ENCODE results near the gene SUCNR1. TPM values are rescaled to one million over a fixed set of nuclear protein-coding genes. Genes with fewer than 3 reads are reported as not detected.
"Not testable (repeated sequence)": the region's sequence is repeated elsewhere in the genome, so short reads cannot be mapped to it uniquely, and the experiment has no call there.

Gene SUCNR1
- total and polyA plus RNA-seq, 2 of the 4 experiments (the other 2 are of a cell fraction) = not detected

- H2BK120ac ChIP-seq (ENCODE audit: low read depth, low read length); H3K27ac ChIP-seq (ENCODE audit: insufficient read depth, low read length); H3K4ac ChIP-seq (ENCODE audit: low read depth, low read length); intact Hi-C loops (cut with micrococcal nuclease); H3K4me1 ChIP-seq (ENCODE audit: control insufficient read depth, insufficient read depth, low read length); H3K9ac ChIP-seq (ENCODE audit: low read depth, low read length); H3K4me3 ChIP-seq (ENCODE audit: insufficient read depth, low read depth, low read length); POLR2A ChIA-PET (ENCODE audit: unreplicated experiment); H3K4me2 ChIP-seq (ENCODE audit: low read depth, low read length); H2BK5ac ChIP-seq (ENCODE audit: low read depth, low read length, poor library complexity, severe bottlenecking); H2AK5ac ChIP-seq (ENCODE audit: low read depth, low read length); in situ Hi-C loops (cut with MboI; ENCODE audit: low sequenced_read_pairs); H4K5ac ChIP-seq (ENCODE audit: low read depth, low read length); H3K27me3 ChIP-seq (ENCODE audit: control insufficient read depth, insufficient read depth, low read length); H4K20me1 ChIP-seq (ENCODE audit: insufficient read depth, low read length); CTCF ChIA-PET; dilution Hi-C loops (cut with HindIII; ENCODE audit: low sequenced_read_pairs, unreplicated experiment); DNase-seq; H4K91ac ChIP-seq (ENCODE audit: insufficient read depth, low read depth, low read length); H3K9me3 ChIP-seq (ENCODE audit: control insufficient read depth, insufficient read depth, low read length); H2BK15ac ChIP-seq (ENCODE audit: low read depth, low read length); H3K36me3 ChIP-seq (ENCODE audit: control insufficient read depth, insufficient read depth, low read length); H3K79me1 ChIP-seq (ENCODE audit: low read depth in 1 of 2, low read length in 2 of 2); H2BK20ac ChIP-seq (ENCODE audit: low read depth, low read length); BruUV-seq (replicated peaks); H4K8ac ChIP-seq (ENCODE audit: low read depth in 2 of 2, low read length in 2 of 2); H3K9me1 ChIP-seq (ENCODE audit: insufficient read depth, low read length); H2AFZ ChIP-seq (replicated peaks; ENCODE audit: low read length, poor library complexity); H3K56ac ChIP-seq (ENCODE audit: extremely low read depth, insufficient read depth, low read length); ATAC-seq (ENCODE audit: low read depth); H3K14ac ChIP-seq (replicated peaks; ENCODE audit: low read depth, low read length); H3K23ac ChIP-seq (ENCODE audit: low read depth, low read length); H3K18ac ChIP-seq (ENCODE audit: low read depth, low read length); H2AK9ac ChIP-seq (replicated peaks; ENCODE audit: low read depth, low read length, poor library complexity): not testable (repeated sequence)
- no CpG with 5 or more reads among the region's 3 CpGs for WGBS, 2 experiments (ENCODE audit: extremely low coverage in 2 of 2, insufficient read length in 1 of 2)
Observed at GRCh38 chr3:151885397-151885796, 12.0 kb downstream of the SUCNR1 start.

DNA sequence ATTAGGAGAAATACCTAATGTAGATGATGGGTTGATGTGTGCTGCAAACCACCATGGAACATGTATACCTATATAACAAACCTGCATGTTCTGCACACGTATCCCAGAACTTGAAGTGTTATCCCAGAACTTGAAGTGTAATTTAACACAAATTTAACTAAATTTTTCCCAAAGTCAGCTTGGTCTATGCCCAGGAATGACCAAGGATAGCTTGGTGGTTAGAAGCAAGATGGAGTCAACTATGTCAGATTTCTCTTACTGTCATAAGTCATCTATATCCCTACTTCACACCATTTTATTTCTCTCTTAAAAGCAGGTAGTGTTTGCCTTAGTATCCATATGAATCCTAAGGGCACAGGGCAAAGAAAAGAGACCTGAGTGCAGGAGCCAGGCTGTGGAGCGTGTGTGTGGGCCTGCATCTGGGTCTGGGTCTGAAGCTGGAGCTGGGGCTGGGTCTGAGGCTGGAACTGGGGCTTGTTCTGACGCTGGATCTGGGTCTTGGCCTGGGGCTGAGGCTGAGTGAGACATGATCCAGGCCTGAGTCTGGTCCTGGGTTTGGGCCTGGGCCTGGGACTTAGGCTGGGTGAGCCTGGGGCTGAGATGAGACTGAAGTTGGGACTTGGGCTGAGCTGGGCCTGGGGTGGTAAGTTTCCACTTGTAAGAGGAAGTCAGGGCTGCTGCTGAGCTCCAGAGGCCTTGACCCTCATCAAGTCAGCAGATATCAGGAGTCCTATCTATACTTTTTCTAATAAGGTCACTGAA, 14.2 kb downstream of the SUCNR1 start:
- H2BK20ac ChIP-seq (ENCODE audit: low read depth, low read length); H3K14ac ChIP-seq (replicated peaks; ENCODE audit: low read depth, low read length); H2BK15ac ChIP-seq (ENCODE audit: low read depth, low read length); POLR2A ChIA-PET (ENCODE audit: unreplicated experiment); H2AK5ac ChIP-seq (ENCODE audit: low read depth, low read length); H2BK5ac ChIP-seq (ENCODE audit: low read depth, low read length, poor library complexity, severe bottlenecking); in situ Hi-C loops (cut with MboI; ENCODE audit: low sequenced_read_pairs); BruUV-seq (replicated peaks); H4K5ac ChIP-seq (ENCODE audit: low read depth, low read length); CTCF ChIA-PET; H4K20me1 ChIP-seq (ENCODE audit: insufficient read depth, low read length); H4K91ac ChIP-seq (ENCODE audit: insufficient read depth, low read depth, low read length); H3K56ac ChIP-seq (ENCODE audit: extremely low read depth, insufficient read depth, low read length); H3K9ac ChIP-seq (ENCODE audit: low read depth, low read length); H3K4me3 ChIP-seq (ENCODE audit: insufficient read depth, low read depth, low read length); H2BK120ac ChIP-seq (ENCODE audit: low read depth, low read length); H2AK9ac ChIP-seq (replicated peaks; ENCODE audit: low read depth, low read length, poor library complexity); H3K9me1 ChIP-seq (ENCODE audit: insufficient read depth, low read length); H3K79me1 ChIP-seq (ENCODE audit: low read depth in 1 of 2, low read length in 2 of 2); H3K4ac ChIP-seq (ENCODE audit: low read depth, low read length); H4K8ac ChIP-seq (ENCODE audit: low read depth in 2 of 2, low read length in 2 of 2); H3K36me3 ChIP-seq (ENCODE audit: control insufficient read depth, insufficient read depth, low read length); H3K9me3 ChIP-seq (ENCODE audit: control insufficient read depth, insufficient read depth, low read length); H3K4me1 ChIP-seq (ENCODE audit: control insufficient read depth, insufficient read depth, low read length); H3K27ac ChIP-seq (ENCODE audit: insufficient read depth, low read length); H3K4me2 ChIP-seq (ENCODE audit: low read depth, low read length); intact Hi-C loops (cut with micrococcal nuclease); H2AFZ ChIP-seq (replicated peaks; ENCODE audit: low read length, poor library complexity); H3K27me3 ChIP-seq (ENCODE audit: control insufficient read depth, insufficient read depth, low read length); DNase-seq; H3K23ac ChIP-seq (ENCODE audit: low read depth, low read length); H3K18ac ChIP-seq (ENCODE audit: low read depth, low read length); dilution Hi-C loops (cut with HindIII; ENCODE audit: low sequenced_read_pairs, unreplicated experiment); ATAC-seq (ENCODE audit: low read depth): not testable (repeated sequence)
- no CpG with 5 or more reads among the region's 3 CpGs for WGBS, 2 experiments (ENCODE audit: extremely low coverage in 2 of 2, insufficient read length in 1 of 2)

Measured in IMR-90 (cell line).